PC-3 (cell line): ENCODE results near the gene NAV2.

ENCODE experiments used
- EZH2 ChIP-seq: fragments of 300-600 bp; sonication (generic); IDR thresholded peaks from one replicate; pipeline ENCODE4 v1.6.1; 2017; ENCODE audit warnings: antibody characterized with exemption, mild to moderate bottlenecking, low read length; ENCODE audit not compliant: unreplicated experiment
- TF ChIP-seq, protein P1 (sequence below): fragments of 300-600 bp; sonication (generic); conservative IDR thresholded peaks from 2 replicates; pipeline ENCODE4 v1.5.1; 2017; ENCODE audit warnings: antibody characterized with exemption, low read depth, mild to moderate bottlenecking, low read length

DNA sequence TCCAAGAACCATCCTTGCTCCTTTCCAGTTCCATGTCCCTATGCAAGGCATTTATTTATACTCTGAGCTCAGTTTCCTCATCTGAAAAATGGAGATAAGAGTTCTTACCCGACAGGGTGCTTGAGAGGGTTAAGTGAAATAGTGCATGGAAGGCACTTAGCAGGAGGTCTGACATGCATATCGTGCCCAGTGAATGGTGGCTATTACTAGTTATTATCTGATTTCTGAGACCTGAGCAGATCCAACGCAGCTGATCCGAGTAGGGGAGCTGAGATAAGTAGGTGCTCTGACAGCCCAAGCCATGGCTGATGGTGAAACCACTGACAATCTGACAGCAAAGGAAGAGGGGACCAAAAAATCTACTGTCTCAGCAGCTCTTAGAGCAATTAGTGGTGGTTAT is 24.9 kb downstream of the NAV2 start:
- TF ChIP-seq, protein P1, sequence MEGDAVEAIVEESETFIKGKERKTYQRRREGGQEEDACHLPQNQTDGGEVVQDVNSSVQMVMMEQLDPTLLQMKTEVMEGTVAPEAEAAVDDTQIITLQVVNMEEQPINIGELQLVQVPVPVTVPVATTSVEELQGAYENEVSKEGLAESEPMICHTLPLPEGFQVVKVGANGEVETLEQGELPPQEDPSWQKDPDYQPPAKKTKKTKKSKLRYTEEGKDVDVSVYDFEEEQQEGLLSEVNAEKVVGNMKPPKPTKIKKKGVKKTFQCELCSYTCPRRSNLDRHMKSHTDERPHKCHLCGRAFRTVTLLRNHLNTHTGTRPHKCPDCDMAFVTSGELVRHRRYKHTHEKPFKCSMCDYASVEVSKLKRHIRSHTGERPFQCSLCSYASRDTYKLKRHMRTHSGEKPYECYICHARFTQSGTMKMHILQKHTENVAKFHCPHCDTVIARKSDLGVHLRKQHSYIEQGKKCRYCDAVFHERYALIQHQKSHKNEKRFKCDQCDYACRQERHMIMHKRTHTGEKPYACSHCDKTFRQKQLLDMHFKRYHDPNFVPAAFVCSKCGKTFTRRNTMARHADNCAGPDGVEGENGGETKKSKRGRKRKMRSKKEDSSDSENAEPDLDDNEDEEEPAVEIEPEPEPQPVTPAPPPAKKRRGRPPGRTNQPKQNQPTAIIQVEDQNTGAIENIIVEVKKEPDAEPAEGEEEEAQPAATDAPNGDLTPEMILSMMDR: no peak
- no peak for TF ChIP-seq EZH2
